Daoy (cell line): ENCODE data around the gene SSC4D. TPM values are rescaled to one million over a fixed set of nuclear protein-coding genes. Genes with fewer than 3 reads are reported as not detected.
"Not testable (repeated sequence)": the region's sequence is repeated elsewhere in the genome, so short reads cannot be mapped to it uniquely, and the experiment has no call there.

Source experiments
- DNase-seq: peaks from one replicate; pipeline ENCODE4 v3.0.0-alpha.2; 2015; ENCODE audit warnings: low read depth
- total RNA-seq: library from RNA; depleted of rRNA; stranded (reverse); fragments of >200 nt; shearing (Covaris generic); gene quantifications from 2 replicates; pipeline ENCODE4 v1.2.3, GENCODE V29; 2014

Gene SSC4D
- total RNA-seq, 1 experiment from 2014 or later: 2.5 TPM

DNA sequence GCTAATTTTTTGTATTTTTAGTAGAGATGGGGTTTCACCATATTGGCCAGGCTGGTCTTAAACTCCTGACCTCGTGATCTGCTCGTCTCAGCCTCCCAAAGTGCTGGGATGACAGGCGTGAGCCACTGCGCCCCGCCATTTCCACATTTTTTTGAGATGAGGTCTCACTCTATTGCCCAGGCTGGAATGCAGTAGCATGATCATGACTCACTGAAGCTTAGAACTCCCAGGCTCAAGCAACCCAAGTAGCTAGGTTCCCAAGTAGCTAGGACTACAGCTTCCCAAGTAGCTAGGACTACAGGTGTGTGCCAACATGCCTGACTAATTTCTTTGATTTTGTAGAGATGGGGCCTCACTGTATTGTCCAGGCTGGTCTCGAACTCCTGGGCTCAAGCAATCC lies 11.6 kb upstream of the SSC4D start:
- peak; percentile 93 for DNase-seq

DNA sequence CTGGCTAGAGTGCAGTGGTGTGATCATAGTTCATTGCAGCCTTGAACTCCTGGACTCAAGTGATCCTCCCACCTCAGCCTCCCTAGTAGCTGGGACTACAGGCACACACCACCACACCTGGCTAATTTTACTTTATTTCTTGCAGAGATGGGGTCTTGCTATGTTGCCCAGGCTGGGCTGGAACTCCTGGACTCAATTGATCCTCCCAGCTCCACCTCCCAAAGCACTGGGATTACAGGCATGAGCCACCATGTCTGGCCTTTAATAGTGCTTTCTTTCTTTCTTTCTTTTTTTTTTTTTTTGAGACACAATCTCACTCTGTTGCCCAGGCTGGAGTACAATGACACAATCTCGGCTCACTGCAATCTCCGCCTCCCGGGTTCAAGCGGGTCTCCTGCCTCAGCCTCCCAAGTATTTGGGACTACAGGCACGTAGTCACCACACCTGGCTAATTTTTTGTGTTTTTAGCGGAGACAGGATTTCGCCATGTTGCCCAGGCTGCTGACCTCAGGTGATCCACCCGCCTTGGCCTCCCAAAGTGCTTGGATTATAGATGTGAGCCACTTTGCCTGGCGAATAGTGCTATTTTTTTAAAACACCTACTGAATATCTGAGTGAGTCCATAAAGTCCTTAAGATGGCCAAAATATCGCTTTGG lies 8.3 kb upstream of the SSC4D start:
- not testable (repeated sequence) for DNase-seq

DNA sequence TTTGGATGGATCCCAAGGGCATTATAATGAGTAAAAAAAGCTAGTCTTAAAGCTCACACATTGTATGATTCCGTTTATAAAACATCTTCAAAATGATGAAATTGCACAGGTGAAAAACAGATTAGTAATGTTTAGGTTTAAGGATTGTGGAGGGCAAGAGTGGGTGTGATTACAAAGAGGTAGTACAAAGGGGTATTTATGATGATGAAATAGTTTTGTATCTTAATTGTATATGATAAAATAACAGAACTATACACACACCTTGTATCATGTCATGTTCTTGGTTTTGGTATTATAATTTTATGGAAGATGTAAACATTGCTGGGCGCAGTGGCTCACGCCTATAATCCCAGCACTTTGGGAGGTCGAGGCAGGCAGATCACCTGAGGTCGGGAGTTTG lies 2.8 kb upstream of the SSC4D start:
- DNase-seq: no peak

DNA sequence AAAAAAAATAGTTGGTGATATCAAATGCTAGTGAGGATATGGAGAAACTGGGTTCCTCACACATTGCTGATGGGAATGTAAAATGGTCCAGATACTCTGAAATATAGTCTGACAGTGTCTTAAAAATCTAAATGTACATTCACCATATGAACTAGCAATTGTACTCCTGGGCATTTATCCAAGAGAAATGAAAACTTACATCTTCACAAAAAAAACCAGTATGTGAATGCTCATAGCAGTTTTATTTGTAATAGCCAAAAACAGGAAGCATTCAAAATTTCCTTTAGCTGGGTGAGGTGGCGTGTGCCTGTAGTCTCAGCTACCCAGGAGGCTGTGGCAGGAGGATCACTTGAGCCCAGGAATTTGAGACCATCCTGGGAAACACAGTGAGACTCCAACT lies 2.1 kb upstream of the SSC4D start:
- DNase-seq: no peak

DNA sequence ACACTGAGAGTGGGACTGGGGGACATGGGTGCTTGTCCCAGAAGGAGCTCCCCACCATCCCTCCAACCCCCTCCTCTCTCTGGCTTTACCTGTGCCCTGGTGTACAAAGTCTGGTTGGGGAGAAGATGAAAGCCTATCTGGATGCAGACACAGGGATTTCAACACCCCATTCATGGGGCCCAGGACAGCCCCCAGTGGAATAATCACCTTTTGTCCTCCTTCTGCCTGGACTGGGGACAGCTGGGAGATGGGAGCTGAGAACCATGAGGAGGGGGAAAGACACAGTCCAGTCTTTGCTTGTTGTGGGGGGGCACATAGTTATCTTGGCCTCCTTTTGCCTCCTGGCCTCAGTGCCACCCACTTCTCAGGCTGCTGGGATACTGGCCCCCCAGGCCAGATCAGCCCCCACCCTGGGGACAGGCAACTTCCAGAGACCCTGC lies 1.4 kb downstream of the SSC4D start:
- no peak for DNase-seq

DNA sequence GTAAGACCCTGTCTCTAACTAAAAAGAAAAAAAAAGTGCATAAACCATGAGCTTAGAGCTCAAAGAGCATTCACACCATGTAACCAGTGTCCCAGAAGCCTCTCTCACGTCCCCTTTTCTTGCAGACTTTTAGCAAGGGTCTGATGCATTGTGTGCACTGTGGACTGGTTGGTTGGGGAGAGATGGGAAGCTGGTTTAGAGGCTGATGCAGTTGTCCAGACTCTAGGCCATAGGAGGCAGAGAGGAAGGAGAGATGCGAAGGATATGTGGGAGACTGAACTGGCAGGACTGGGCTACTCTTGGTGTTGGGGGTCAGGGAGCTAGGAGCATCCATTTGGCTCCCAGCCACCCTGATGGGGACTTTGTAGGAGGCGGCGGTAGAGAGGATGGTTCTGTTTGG lies 1.8 kb downstream of the SSC4D start:
- DNase-seq: no peak

DNA sequence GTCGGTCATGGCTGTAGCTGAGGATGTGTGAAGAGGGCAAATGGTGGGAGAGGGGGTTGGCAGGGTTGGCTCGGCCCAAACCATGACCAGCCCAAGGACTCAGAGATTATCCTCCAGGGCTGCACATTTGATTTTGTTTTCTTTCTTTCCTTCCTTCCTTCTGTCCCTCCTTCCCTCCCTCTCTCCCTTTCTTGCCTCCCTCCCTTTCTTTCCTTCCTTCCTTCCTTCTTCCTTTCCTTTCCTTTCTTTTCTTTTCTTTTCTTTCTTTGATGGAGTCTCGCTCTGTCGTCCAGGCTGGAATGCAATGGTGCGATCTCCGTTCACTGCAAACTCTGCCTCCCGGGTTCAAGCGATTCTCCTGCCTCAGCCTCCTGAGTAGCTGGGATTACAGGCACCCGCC lies 3.8 kb downstream of the SSC4D start:
- no peak for DNase-seq

DNA sequence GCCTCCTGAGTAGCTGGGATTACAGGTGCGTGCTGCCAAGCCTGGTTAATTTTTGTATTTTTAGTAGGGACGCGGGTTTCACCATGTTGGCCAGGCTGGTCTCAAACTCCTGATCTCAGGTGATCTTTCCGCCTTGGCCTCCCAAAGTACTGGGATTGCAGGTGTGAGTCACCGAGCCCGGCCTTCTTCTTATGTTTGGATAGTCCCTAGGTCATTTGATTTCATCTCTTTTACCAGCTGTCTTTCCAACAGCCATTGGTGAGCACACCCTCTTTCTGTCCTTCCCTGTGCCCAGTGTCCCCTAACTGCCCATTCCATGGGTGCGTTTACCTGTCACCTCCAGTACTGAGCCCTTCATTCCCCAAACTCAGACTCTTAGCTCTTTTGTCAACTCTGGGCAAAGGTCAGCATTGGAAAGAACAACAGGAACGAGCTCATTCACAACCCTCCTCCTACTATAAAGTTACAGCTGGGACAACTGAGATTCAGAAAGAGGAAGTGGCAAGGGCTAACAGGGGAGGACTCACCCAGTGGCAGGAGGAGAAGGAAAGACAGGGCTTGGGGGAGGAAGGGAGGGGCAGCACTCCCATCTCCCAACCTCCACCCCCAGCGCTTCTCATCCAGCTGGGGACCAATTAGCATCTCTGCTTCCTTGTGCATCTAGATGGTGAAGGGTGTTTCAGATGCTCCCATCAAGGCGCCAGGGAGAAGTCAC lies 5.6 kb downstream of the SSC4D start:
- no peak for DNase-seq

DNA sequence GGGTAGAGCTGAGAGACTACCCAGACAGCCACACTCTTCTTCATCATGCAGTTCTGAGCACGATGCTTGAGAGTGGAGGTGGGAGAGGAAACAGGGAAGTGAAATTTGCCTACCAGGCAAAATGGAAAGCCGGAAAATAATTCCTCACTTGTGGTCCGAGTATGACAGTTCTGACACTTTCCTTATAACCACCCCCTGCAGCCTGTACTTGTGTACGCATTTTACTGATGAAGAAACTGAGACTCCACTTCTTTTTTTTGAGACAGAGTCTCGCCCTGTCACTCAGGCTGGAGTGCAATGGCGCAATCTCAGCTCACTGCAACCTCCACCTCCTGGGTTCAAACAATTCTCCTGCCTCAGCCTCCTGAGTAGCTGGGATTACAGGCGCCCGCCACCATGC lies 6.4 kb downstream of the SSC4D start:
- not testable (repeated sequence) for DNase-seq

DNA sequence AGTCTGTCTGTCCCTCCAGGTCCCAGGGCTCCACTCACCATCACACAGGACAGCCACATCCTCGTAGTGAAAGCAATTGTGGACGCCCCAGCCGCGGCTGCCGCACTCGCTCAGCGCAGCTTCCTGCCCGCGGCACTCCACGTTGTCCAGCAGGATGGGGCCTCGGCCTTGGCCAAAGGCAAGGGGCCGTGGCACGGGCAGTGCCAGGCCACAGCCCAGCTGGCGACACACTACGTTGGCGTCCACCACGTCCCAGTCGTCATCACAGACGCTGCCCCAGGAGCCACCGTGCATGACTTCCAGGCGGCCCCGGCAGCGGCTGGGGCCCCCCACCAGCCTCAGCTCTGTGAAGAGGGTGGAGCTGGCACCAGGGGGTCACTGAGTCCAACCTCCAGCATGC lies 9.2 kb downstream of the SSC4D start:
- no peak for DNase-seq

DNA sequence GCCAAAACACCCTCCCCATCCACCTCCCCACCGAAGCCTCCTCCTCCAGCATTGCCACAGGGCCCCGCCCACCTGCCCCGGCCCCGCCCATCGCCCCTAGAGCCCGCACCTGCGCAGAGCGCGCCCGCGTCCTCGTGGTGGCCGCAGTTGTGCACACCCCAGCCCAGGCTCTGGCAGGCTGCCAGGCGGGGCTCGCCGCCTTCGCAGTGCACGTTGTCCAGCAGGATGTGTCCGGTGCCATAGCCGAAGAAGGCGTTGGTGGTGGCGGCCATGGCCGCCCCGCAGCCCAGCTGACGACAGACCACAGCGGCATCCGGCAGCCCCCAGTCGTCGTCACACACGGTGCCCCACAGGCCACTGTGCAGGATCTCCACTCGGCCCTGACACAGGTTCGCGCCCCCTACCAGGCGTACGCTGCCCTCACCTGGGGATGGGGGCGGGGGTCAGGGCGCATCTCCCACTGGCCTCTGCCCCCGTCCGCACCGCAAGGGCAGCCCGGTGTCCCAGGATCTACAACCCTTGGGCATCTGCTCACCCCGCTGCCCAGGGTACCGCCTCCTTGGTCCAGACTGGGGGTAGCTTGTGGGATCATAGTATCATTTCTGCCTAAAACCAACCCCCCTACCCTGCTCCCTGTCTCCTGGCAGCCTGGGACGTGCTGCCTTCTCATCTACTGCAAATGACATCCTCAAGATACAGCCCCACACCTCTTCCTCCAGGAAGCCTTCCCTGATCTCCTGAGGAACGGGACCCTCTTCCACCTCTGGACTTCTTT lies 11.9 kb downstream of the SSC4D start:
- peak; percentile 81 for DNase-seq

DNA sequence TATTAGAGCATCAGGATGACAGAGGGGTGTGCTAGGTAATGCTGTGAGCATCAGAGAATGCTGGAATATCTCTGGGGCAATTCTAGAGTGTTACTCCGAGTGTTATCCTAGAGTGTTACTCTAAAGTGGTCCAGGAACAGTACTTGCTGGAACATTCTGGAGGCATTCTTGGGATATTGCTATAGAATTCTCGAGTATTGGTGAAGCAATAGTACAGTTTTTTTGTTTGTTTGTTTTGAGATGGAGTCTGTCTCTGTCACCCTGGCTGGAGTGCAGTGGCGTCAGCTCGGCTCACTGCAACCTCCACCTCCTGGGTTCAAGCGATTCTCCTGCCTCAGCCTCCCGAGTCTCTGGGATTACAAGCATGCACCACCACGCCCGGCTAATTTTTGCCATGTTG lies 12.6 kb downstream of the SSC4D start:
- DNase-seq: no peak

DNA sequence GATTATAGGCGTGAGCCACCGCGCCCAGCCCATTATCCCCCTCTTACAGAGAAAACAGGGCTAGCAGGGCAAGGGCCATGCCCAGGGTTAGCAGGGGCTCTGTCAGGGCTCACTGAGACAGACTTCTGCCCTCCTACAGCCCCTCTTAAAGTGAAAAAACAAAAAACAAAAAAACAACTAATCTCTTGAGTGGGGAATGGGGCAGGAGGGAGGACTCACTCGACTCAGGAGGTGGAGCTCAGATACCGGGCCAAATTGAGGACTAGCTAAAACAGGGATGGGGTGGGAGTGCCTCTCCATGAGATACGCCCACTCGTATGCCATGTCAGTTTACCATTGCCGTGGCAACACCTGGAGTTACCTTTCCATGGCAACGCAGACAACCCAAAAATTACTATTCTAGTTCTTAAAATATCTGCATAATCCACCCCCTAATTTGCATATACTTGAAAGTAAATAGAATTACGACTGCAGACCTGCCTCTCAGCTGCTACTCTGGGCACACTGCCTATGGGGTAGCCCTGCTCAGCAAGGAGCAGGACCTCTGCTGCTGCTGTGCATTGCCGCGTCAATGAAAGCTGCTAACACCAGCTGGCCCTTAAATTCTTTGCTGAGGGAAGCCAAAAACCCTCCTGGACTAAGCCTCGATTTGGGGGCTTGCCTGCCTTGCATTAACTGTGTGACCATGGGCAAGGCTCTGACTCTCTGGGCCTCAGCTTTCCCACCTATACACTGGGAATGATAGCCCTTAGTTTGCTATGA lies 13.4 kb downstream of the SSC4D start:
- DNase-seq: no peak

DNA sequence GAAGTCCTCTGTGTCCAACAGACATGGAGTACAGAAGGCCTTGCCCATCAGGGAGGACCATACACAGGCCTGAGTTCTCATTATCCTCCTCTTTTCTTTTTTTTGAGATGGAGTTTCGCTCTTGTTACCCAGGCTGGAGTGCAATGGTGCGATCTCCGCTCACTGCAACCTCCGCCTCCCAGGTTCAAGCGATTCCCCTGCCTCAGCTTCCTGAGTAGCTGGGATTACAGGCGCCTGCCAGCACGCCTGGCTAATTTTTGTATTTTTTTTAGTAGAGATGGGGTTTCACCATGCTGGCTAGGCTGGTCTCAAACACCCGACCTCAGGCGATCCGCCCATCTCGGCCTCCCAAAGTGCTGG lies 13.9 kb downstream of the SSC4D start:
- not testable (repeated sequence) for DNase-seq

DNA sequence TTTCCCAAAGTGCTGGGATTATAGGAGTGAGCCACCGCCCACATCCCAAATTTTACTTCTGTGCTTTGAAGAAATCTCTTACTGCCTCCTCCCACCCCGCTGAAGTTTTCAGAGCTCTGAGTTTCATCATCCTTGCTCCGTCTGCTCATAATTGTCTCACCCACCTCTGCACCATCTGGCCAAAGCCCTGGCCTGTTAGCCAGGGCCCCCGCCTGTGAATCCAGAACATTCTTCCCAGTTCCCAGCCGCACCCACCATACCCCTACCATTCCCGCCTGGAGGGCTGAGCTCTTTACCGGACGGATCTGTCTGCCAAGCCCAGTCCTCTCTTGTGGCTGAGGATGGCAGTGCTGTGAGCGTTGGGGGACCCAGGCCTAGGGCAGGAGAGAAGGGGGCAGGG lies 14.5 kb downstream of the SSC4D start:
- DNase-seq: no peak

DNA sequence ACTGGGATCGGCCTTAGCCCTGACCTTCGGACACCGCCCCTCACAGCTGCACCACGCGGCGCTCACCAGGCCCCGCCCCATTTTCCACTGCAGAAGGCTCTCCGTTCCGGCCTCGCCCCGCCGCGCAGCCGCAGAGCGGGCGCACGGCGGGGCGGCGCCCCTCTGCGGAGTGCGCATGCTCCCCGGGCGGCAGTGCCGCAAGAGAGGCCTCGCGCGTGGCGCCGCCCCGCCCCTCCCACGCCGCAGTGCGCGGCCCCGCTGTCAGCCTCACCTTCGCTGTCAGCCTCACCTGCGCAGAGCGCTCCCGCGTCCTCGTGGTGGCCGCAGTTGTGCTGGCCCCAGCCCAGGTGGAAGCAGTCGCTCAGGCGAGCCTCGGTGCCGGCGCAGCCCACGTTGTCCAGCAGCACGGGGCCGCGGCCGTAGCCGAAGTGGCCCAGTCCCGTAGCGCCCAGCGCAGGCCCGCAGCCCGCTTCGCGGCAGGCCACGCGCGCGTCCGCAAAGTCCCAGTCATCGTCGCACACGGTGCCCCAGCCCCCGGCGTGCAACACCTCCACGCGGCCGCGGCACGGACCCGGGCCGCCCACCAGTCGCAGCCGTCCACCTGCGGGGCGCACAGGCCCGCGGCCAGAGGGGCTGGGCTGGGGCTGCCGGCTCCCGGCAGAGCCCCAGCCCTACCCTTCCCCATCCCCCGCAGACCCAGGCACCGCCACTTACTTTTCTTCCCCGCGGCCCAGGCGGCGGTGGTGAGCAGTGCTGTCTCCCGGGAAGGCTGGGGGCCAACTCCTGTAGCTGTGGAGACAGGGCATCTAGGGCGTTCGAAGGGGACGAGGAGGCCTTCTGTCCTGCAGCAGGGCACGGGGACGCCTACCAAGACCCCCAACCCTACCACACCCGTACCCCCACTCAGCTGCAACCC lies 16.1 kb downstream of the SSC4D start:
- DNase-seq: peak; percentile 87

DNA sequence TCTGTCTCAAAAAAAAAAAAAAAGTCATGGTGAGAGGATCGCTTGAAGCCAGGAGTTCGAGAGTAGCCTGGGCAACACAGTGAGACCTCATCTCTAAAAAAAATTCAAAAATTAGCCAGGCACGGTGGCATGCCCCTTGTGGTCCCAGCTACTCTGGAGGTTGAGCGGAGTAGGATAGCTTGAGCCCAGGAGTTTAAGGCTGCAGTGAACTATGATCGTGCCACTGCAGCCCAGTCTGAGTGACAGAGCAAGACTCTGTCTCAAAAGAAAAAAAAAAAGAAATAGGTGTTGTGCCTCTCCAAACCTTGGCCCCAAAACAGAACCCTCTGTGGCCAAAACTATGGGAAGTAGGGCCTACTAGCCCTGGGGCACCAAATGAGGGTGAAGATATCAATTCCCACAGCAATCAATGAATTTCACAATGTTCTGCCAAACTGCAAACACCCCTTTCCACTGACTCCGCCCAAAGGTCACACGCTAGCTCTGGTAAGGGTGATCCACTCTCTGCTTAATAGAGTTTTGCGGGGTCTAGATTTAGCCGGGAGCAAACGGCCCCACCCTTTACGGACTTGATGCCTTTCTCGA lies 16.9 kb downstream of the SSC4D start:
- DNase-seq: no peak

DNA sequence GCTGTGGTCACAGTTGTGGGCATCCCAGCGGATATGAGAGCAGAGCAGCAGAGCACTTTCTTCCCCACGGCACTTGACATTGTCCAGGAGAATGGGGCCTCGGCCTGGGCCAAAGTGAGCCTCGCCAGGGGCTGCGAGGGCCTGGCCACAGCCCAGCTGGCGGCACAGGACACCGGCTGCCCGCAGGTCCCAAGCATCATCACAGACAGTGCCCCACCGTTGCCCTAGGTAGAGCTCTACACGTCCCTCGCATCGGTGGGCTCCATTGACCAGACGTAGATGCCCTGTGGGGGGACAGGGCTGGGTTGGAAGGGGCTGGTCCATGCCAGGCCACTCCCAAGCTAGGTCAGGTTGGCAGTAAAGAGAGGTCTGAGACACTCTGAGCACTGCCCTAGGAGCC lies 19.4 kb downstream of the SSC4D start:
- DNase-seq: no peak

DNA sequence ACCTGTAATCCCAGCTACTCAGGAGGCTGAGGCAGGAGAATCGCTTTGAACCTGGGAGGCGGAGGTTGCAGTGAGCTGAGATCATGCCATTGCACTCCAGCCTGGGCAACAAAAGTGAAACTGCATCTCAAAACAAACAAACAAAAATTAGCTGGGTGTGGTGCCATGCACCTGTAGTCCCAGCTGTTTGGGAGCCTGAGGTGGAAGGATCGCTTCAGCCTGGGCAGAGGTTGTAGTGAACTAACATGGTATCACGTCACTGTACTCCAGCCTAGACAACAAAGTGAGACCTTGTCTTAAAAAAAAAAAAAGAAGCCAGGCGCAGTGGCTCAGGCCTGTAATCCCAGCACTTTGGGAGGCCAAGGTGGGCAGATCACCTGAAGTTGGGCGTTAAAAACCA lies 21.7 kb downstream of the SSC4D start:
- not testable (repeated sequence) for DNase-seq

DNA sequence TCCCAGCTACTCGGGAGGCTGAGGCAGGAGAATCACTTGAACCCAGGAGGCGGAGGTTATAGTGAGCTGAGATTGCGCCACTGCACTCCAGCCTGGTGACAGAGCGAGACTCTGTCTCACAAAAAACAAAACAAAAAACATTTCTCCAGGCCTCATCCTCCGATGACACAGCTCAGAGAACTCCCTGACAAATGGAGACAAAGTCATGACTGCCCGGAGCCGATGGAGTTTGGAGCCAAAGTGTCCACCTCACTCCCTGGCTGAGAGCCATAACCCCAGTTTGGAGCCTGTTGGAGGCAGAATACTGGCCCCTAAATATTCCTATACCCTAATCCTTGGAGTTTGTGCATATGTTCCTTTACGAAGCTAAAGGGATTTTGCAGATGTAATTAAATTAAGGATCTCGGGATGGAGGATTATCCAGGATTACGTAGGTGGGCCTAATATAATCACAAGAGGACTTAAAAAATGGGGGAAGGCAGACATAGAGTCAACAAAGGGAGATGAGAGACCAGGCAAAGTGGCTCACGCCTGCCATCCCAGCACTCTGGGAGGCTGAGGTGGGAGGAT lies 22.7 kb downstream of the SSC4D start:
- DNase-seq: no peak
